Upper lobe of left lung (tissue), 4 donors: ENCODE data around the gene DCAF17.

ENCODE experiments used
- CTCF ChIP-seq, 6 experiments: fragments of 450-650 bp in 4 of 6; fragments of 200-600 bp in 2 of 6; sonication (generic) in 2 of 6; IDR thresholded peaks; one replicate each; pipeline ENCODE4 v1.5.1; 2016 to 2019; ENCODE audit warnings: antibody characterized with exemption in 6 of 6
- POLR2A ChIP-seq, 4 donors: fragments of 450-650 bp; IDR thresholded peaks; one replicate each; pipeline ENCODE4 v1.5.1; 2016 to 2017; ENCODE audit warnings: antibody characterized with exemption in 4 of 4, mild to moderate bottlenecking in 2 of 4

- TF ChIP-seq CTCF (IDR thresholded peaks at IDR 0.05), result no peak
- no peak for TF ChIP-seq POLR2A (IDR thresholded peaks at IDR 0.05)
Measured at GRCh38 chr2:171469176-171469575, 35.1 kb downstream of the DCAF17 start.
